Non-pigmented ciliary epithelial cell (primary cell): Measurements from ENCODE around the gene RAPH1.
"Not testable (repeated sequence)": the region's sequence is repeated elsewhere in the genome, so short reads cannot be mapped to it uniquely, and the experiment has no call there.

Source experiments
- DNase-seq: peaks from one replicate; pipeline ENCODE4 v3.0.0-alpha.2; 2010; ENCODE audit warnings: low read depth

RAPH1 gene

DNA sequence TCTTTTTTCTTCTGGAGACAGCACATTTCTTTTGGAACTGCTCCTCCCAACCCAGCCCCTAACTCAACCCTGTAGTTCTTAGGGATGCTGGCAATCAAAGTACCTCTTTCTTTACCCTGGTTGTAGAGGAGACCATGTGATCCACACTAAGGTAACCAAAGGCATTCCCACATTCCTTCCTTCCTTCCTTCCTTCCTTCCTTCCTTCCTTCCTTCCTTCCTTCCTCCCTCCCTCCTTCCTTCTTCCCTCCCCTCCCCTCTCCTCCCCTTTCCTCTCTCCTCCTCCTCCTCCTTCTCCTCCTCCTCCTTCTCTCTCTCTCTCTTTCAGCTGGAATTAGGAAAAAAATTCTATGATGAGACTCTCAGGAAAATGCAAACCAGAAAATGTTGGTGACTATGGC is 13.8 kb upstream of the RAPH1 start:
- no peak for DNase-seq

DNA sequence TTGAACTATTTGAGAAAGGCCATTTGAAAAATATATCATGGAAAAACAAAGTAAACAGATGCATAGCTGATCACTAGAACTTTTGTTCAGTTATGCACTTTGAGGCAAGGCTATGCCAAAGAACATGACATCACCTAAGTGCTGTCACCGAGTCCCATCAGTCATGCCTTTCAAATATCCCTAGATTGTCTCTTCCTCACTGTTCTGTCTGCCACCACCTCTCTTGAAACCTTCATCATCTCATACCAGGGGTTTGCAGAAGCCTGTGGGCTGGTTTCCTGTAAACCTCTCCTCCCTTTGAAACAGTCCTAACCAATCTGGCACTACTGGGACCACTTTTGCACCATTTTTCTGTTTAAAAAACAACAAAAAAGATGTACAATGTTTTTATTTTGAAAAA is 12.3 kb upstream of the RAPH1 start:
- no peak for DNase-seq

DNA sequence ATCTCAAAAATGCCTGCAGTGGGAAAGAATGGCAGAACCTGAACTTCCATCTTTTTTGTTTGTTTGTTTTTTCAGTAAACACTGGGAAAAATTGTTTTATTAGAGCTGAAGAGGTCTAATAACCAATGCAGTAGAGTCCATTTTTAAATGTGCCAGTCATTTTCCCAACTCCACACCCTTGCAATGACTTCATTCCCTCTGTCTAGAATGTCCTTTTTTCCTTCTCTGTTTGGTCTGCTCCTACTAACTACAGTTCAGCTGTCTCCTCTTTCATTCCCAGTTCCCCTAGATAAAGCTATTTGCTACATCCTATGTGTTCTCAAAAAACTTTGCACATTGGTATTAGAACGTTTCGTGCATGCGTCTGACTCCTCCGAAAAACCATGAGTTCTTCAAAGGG is 9.3 kb upstream of the RAPH1 start:
- DNase-seq: no peak

DNA sequence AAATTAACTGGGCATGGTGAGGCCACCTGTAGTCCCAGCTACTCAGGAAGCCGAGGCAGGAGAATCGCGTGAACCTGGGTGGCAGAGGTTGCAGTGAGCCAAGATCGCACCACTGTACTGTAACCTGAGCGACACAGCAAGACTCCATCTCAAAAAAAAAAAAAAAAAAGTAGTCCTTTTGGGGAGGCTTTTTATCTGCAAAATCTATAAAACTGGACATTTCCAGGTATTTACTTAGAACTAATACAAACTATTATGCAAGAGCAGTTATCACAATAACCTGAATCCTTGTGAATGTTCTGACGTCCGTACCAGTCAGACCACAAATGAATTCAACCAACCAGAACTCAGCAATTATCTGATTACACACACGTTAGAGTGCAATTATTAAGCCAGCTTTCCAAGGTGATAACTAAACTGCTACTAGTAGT is 8.8 kb upstream of the RAPH1 start:
- DNase-seq: no peak

DNA sequence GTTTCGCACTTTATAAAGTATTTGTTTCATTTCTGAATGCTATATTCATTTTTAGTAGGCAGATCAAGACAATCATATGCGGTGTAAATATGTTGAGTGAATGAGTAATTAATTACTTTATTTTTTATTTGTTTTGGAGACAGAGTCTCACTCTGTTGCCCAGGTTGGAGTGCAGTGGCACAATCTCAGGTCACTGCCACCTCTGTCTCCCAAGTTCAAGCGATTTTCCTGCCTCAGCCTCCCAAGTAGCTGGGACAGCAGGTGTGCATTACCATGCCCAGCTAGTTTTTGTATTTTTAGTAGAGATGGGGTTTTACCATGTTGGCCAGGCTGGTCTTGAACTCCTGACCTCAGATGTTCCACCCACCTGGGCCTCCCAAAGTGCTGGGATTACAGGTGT is 5.5 kb upstream of the RAPH1 start:
- DNase-seq: not testable (repeated sequence)

DNA sequence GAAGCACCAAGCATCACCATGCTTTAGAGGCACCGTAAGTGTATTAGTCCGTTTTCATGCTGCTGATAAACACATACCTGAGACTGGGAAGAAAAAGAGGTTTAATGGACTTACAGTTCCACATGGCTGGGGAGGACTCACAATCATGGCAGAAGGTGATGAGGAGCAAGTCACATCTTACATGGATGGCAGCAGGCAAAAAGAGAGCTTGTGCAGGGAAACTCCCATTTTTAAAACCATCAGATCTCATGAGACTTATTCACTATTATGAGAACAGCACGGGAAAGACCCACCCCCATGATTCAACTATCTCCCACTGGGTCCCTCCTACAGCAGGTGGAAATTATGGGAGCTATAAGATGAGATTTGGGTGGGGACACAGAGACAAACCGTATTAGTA is 3.1 kb upstream of the RAPH1 start:
- DNase-seq: not testable (repeated sequence)

DNA sequence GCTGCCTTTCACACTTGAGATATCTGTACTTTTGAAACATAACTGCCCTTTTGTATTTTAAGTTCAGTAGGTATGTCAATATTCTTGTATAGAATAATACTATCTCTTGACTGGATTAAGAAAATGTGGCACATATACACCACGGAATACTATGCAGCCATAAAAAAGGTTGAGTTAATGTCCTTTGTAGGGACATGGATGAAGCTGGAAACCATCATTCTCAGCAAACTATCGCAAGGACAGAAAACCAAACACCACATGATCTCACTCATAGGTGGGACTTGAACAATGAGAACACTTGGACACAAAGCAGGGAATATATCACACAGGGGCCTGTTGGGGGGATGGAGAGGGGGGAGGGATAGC is 1.5 kb upstream of the RAPH1 start:
- not testable (repeated sequence) for DNase-seq

DNA sequence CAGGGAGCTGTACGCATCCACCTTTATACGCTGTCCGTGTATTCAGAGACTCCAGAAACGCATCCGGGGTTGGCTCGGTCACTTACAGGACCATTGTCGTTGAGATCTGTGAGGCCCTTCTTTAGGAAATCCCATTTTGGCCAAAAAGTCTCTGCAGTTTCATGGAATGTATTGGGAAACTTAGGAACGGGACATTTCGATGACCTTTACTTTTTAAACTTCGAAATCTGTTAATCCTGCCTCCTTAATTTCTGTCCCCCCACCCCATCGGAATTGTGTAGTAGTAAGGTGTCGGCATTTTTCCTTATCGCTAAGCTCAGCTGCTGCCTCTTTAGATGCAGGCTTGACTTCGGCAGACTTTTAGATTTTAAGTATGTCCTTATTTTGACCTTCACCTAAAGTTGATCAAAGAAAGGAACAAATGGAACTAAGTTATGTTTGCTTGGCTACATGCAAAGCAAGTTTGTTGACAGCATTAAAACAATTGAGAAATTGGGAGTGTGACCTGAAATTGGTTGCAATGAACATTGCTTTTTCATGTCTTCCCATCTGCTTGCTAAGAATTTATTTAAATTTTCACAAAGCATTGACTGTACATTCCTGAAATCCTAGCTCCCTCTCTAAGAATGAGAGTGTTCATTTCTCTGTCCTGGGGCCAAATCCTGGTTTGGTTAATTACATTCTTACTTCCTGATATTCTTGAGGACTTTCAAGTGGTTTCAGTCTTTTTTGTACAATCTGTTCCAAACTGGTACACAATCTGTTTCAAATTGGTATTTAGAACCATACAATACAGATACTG is 884 bp upstream of the RAPH1 start:
- no peak for DNase-seq

DNA sequence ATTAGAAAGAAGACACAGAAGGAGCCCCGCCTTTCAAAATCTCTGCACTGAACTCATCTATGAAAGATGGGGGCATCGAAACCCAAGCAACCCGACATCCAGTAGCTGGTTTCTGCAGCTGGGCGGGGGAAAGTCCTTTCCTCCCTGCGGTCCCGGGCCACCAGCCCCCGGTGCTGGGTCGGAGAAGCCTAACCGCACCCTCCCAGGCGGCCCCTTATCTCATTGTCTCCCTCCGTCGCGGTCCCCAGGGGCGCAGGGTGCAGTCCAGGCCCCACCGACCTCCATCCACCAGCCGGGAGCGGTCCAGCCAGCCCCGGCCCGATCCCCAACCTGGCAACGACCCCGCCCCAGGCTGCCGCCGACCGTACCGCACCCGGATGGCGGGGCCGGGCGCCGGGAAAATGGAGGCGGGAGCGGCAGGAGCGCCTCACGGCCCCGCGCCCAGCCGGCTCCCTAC is 452 bp downstream of the RAPH1 start:
- DNase-seq: no peak

DNA sequence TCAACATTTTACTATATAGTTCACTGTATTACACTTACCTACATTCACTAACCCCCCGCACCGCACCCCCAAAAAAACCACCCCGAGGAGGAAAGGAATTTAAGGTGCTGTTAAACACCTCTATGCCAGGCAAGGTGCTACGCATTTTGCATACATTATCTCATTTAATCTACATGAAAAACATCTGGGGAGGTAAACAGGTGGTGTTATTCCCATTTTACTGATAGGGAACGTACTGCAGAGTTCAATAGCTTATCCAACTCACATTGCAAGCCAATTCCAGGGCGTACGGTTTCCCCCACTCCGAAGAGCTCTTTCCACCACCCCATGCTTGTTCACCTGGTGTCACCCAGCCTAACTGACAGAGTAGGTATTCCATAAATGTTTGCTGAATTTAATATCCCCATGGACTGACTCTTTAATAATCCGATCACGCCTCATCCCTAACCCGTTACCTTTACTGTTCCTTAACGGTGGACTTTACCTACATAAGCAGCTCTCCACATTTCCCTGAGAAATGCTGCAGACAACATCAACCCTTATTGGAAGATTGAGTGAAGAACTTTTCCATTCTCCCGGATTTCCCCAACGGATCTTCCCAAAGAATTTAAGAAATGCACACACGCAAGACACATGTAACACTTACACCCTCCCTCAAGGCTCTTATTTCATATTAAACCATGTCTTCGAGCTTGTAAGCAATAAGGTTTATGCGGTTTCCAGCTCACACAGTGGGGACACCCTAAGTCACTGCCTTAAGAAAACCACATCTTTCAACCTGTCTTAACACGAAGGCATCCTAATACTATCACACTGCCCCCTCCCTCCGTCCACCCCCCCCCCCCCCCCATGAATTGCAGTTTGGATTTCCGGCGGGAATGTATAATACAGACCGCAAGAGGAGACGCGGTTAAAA is 1.2 kb downstream of the RAPH1 start:
- no peak for DNase-seq

DNA sequence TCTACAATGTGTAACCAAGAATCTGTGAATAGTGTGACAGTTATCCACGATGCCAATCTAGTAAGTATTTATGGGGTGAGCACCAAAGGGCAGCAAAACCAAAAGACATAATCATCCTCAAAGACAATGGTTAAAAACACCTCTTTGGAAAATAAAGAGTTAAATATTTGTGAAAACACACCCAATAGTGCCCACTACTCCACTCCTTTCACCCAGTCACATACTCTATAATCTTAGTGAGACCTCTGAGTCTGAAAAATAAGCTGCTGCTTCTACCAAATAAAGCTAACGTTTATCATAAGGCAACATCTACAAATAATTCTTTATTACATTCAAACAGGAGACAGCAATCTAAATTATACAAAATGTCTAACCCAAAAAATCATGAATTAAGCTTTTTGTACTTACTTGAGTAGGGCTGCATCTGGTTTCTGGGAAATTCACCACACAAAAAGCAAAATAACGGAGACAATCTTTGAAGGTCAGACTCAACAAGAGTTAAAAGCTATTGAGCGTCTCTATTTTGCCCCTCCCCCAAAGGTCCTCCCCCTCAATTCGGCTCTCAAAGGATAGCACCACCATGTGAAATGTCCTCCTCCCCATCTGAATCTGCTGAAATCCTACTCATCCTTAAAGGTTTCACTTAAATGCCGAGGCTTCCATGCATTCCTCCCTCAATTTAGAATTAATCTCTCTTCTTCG is 2.0 kb downstream of the RAPH1 start:
- no peak for DNase-seq

DNA sequence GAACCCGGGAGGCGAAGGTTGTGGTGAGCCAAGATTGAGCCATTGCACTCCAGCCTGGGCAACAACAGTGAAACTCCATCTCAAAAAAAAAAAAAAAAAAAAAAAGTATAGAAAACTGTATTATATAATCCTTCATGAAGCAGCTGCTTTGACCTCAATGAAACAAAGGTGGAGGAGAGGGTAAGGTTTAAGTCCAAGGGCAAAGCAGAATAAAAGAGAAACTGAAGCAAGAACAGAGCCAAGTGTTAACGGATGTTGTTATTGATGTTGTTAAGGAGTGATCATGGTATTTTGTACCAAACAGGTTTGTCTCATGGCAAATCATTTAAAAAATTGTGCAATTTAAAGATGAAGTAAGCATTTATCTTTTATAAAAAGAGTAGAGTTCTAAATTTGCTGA is 7.4 kb downstream of the RAPH1 start:
- DNase-seq: no peak

DNA sequence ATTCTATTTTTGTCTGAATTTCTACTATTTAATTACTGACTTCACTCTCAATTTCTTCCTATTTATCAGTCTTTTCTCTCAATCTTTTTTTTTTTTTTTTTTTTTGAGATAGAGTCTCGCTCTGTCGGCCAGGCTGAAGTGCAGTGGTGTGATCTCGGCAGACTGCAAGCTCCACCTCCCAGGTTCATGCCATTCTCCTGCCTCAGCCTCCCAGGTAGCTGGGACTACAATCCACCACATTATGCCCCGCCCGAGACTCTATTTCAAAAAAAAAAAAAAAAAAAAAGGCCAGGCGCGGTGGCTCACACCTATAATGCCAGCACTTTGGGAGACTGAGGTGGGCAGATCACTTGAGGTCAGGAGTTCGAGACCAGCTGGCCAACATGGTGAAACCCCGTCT is 21.8 kb downstream of the RAPH1 start:
- DNase-seq: not testable (repeated sequence)

DNA sequence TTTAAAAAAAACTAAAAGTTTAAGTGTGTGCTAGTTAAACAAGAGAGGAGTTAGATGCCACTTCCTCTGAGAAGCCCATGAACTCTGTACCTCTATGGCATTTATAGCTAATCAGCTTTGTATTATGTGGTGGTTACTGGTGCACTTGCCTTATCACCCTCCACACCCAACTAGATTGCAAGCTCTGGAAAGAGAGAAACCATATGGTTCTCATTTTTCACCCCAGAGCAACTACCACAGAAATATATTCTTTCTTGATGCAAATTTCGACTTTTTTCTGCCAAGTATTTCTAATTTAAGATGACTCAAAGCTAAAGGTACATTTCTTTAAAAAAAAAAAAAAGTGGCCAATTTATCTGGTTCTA is 24.2 kb downstream of the RAPH1 start:
- no peak for DNase-seq

DNA sequence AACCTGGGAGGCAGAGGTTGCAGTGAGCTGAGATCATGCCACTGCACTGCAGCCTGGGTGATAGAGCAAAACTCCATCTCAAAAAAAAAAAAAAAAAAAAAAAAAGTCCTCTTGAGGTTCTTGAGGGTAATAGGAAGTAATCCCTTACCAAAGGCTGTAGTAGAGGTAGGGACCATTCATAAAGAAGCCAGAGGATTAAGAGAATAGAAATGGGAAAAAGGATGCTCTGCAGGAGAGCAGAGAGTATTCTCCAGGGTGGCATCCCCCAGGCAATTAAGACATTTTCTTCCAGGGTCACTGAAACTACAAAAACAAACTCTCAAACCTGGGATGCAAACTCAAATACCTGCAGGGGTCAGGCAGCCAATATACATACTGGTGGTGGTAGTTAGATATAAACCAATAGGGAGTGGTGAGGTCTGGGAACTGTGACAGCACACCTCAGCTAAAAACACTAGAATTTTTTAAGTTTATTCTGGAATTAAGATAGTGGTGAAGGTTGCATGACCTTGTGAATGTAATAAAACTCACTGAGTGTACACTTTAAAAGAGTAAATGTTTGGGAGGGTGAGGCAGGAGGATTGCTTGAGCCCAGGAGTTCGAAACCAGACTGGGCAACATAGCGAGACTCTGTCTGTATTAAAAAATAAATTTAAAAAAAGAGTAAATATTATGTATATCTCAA is 24.7 kb downstream of the RAPH1 start:
- DNase-seq: no peak

DNA sequence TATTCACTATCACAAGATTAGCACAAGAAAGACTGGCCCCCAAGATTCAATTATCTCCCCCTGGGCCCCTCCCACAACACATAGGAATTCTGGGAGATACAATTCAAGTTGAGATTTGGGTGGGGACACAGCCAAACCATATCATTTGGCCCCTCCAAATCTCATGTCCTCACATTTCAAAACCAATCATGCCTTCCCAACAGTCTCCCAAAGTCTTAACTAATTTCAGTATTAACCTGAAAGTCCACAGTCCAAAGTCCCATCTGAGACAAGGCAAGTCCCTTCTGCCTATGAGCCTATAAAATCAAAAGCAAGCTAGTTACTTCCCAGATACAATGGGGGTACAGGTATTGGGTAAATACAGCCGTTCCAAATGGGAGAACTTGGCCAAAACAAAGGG is 31.6 kb downstream of the RAPH1 start:
- DNase-seq: not testable (repeated sequence)

DNA sequence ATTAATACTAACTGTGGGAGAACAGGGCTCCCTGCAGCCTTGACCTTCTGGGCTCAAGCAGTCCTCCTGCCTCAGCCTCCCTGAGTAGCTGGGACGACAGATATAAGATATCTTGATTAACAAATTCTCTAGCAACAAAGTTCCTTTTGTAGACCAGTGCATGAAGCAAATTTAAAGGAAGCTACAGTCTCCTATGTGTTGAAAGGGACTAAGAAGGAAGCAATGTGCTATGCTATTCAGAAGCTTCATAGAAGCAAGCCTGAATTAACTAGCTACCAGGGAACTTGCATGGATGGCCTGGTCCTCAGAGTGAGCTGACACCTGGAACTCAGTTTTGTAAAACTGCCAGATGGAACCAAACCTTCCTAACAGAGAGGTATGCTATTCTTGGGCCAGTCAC is 33.2 kb downstream of the RAPH1 start:
- no peak for DNase-seq

DNA sequence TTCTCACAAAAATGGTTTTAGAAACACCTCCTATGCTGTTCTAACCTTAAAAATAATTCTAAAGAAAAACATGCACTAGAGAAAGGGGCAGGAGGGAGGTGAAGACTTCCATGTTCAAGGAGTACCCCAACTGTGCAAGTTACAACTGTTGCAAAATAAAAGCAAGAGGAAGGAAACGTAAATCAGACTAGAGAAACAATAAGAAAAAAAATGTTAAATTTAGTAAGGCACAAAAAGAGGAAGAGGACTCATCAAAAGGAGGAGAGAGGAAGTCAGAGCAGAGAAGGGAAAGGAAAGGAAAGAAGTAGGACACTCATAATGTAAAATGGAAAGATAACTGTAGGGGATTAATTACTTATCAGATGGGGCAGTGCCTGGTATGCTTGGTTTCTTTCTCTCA is 34.1 kb downstream of the RAPH1 start:
- no peak for DNase-seq

DNA sequence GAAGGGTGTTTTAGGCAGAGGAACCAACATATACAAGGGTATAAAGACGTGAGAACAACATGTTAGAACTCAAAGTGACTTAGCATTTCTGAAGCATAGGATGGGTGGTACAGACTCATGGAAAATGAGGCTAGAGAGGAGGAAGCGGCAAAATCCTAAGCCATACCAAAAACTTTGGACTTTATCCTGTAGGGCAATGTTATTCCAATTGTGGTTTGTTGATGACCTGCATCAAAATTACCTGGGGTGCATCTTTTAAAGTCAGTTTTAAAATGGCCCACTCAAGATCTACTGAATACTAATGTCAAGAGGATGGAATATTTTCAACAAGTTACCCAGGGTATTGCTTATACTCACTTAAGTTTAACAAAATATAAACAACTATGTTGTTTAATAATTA is 34.8 kb downstream of the RAPH1 start:
- no peak for DNase-seq

DNA sequence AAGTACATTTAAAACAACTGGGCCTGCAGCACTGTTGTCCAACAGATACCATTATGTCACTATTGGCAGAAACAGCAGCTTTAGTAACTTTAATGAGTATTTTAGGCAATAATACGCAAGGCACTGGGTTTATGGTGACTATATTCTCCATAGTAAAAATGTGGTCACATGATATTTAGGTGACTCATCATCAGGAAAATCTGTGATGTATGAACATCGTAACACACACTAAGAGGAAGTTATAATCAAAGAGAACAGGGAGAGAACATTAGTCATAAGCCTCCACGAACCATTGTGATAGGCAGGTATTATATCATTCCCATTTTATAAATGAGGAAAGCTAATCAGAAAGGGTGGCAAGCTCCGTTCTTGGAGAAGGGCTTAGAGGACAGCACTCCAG is 36.9 kb downstream of the RAPH1 start:
- peak; percentile 45 for DNase-seq

DNA sequence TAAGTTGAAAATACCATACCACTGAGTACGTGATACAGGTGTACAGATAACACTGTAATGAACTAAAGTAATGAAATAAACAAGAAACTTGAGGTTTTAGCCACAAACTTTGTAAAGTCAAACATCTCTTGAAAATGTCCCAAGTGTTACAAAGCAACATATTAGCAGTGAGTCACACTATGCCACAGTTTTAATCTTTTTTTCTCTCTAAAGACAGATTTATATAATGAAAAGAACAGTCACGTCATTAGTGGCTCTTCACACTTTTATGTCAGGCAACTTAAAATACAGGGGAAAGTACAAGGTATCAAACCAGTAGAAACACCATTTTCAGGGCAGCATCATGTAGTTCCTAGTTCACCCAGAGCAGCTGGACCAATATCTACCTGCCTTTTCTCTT is 42.1 kb downstream of the RAPH1 start:
- no peak for DNase-seq

DNA sequence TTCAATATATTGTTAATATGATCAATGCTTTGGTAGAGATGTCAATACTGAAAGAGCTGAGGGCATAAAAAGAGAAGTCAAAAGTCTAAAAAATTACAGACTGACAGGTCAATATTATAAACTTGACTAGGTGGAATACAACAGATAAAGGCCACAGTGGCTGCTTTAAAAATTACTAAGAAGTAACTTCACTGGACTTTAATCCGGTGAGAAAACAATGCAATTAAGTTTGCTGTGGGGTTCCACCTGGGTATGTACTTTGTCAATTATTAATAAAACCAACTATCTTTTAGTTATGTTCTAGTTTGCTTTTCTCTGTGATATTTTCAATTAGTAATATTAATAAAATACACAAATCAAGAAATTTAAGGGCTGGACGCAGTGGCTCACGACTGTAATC is 44.7 kb downstream of the RAPH1 start:
- no peak for DNase-seq
